Activated CD4-positive, alpha-beta T cell treated with anti-CD3 and anti-CD28 coated beads, Interleukin-2, amount 50 U/mL, for 1 hour (primary cell): ENCODE data around the gene REG3A.

Experiments
- DNase-seq: peaks from one replicate; pipeline ENCODE4 v3.0.0-alpha.2; 2020

The REG3A gene

DNA sequence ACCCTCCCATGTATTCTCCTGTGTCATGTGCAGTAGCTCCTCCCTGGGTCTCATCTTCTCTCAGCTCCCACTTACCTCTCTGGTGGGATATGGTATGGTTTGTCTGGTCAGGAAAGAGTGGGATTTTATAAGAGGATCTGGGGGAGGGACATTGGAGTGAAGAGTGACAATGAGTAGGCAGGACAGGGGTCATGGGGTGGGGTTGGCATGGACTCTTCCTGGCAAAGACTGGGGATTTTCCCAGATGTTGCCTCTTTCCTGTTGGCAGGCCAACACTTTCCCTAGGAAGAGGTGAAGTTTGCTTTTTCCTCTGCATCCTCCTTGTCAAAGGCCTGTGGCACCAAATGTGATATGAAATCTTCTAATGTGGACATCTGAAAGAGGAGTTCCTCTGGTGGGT lies at the start of gene REG3A:
Gene REG3A, minus strand, starts transcription at position 101 of the 400 bp plus-strand sequence. CDS start 348 bp downstream, outside the sequence.
- no peak for DNase-seq

GRCh38 chr2:79200762-79201161 lies 41.2 kb upstream of the REG3A start:
- no peak for DNase-seq

- no peak for DNase-seq
These were observed 32.3 kb upstream of the REG3A start for GRCh38 chr2:79191816-79192215.

DNA sequence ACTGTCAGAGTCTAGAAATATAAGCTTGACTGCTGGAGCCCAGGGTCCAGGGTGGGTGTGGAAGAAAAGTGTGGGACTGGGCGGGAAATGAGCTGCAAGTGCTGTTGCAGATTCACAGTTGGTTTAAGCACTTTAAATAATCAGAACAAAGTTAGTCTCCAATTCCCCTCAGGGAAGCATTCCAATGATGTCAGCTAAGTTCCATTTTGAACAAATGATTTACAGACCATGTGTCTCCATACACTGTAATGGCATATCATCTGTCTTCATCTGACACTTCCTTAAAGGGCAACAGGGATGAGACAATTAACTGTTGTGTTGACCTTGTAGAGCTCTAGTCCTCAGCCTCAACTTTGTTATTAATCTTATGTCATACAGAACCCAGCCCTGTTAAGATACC lies 31.5 kb upstream of the REG3A start:
- DNase-seq = no peak

GRCh38 chr2:79189465-79189864 lies 29.9 kb upstream of the REG3A start:
- no peak for DNase-seq

- DNase-seq = no peak
These were observed 22.1 kb upstream of the REG3A start for GRCh38 chr2:79181617-79182016.

GRCh38 chr2:79180092-79180491 lies 20.5 kb upstream of the REG3A start:
- DNase-seq = no peak

DNA sequence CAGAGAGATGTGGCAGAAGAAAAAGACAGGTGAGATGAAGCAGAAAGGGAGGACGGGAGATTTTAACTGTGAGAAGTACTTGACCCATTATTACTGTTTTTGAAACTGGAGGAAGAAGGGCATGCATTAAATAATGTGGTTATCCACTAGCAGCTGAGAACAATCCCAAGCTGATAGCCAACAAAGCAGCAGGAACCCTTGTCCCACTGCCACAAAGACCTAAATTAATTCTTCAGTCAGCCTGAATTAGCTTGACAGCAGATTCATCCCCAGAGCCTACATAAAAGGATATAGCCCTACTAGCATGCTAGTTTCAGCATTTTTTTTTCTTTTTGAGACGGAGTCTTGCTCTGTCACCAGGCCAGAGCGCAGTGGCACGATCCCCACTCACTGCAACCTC lies 19.5 kb upstream of the REG3A start:
- DNase-seq = no peak

DNA sequence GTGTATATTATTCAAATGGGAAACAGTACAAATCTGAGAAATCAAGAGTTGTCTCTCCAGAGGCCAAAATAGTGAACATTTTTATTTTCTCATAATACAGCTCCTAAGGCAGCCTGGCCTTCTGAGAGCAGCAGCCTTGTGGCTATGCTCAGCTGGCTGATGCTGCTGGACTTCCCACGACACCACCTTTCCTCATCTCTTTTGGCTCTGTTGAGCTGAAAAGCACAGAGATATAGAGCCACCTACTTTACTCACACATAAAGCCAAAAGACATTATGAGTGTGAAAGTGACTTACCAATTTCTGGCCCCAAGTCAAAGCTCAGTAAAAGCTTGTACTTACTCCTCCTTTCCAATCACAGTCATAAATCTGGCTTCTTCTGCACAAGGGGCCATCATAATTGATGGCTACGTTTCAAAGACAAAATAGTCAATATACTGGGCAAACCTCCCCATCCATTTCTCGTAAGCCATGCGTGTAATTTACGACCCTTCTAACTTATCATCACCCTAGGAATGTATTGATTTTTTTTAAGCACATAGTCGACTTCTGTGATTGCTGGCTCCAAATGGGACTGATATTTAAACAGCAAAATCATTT lies 18.6 kb upstream of the REG3A start:
- no peak for DNase-seq

DNA sequence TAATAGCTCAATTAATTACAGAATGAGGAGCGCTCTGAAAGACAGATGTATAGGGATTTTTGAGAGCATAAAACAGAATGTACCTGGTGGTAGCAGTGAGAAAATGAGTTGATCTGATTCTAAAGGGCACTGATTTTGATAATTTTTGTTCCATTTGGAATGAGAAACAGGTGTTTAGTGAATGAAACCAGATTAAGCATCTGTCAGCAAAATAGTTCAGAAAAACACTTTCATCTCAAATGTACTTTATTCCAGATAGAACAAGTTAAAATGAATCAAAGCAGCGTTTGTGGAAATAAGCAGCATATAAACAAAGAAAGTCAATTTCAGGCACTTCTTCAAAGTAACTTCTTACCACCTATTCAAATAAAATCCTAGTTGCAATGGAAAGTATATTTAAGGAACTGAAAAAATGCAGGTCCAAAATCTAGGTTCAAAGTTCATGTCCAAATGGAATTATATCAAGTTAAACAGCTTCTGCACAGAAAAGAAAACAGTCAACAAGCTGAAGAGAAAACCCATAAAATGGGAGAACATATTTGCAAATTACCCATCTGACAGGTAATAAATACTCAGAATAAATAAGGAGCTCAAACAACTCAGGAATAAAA lies 11.9 kb upstream of the REG3A start:
- no peak for DNase-seq

- DNase-seq = no peak
These were observed 3.2 kb upstream of the REG3A start for GRCh38 chr2:79162801-79163200.

DNA sequence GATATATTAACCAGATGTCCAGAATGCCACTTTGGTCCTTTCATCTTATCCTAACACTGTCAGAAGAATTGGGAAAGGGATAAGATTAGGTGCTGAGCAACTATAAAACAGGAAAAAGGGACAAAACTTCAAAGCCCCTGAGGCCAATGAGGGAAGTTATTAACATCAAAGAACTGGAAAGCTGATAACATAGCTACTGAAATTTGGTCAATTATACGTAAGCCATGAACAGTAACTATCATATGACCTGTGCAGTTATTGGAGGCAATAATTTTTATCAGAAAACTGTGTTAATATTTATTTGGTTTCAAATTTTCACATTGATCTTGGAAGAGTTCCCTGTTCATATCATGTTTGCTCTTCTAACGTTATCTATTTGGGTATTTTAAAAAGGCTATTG lies 2.6 kb upstream of the REG3A start:
- DNase-seq = no peak

GRCh38 chr2:79159030-79159429 lies 523 bp downstream of the REG3A start:
- no peak for DNase-seq

DNA sequence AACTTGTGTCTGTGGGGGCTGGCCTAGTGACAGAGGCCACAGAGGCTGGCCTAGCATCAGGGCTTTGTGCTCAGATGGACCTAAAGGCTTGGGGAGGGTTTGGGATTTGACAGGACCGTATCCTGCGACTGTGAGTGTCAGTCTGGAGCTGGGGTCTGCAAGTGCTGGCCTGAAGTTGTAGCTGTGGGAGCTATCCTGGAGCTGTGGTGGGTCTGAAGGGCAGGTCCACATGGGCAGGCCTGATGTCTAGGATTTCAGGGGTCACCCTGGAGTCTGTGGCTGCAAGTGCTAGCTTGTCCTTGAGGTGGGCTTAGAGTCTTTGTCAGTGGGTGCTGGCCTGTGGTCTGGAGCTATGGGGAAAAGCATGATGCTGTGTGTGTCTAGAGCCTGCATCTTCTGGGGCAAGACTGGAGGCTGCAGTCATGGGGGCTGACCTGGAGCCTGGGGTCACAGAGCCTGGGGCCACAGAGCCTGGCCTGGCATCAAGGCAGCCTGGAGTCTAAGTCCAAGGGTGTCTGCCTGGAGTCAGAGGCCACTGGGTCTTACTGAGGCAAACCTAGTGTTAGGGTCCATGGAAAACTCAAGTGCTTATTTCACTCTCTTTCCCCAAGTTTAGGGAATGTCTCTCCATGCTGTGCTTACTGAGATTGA lies 3.6 kb downstream of the REG3A start:
- no peak for DNase-seq

DNA sequence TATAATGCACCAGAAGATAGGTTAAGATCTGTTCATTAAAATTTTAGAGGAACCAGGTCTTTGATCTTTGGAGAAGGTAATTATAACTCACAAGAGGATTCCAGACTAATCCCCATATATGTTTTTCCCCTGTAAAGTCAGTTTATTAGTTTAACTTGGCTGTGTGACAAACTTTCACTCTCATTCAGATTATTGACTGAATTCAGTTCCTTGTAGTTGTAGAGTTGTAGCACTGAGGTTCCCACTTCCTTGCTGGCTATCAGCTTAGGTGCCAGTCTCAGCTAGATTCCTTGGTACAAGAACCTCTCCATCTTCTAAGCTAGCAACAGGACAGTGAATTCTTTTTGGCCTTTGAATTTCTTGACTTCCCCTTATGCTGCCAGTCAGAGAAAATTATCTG lies 20.1 kb downstream of the REG3A start:
- DNase-seq = no peak

DNA sequence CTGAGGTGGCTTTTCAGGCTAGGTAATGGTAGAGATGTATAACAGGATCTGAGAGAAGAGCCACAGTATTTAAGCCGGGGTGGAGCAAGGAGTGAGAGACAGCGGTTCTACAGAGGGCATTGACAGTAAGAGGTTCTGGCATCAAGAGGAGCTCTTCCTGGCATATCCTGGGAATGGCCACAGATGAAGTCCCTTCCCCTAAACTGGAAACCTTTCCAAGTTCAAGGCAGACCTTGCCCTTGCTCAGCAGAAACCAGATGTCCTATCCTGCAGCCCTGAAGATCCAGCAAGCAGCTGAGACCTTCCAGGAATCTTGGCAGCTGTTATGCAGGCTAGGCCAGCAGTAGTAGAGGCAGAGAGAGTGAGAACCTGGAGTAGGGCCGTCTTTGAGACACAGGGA lies 21.2 kb downstream of the REG3A start:
- DNase-seq = no peak

DNA sequence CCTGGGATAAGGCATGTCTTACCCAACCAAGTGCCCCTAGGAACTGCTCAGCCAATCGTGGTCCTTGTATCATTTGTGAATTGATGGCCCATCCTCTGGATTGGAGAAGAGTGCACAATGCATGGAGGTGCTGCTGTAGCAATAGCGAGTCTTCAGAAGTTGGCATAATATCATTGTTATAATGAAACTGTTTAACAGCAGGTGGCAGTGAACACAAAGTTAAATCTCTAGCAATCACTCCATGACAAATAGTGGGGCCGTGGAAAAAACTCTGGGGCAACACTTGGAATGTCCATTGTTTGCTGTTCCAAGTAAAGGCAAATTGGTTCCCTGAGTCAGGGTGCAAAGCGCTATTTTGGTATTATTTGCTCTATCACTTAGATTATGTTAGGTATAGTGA lies 27.9 kb downstream of the REG3A start:
- no peak for DNase-seq

GRCh38 chr2:79129804-79130203 lies 29.7 kb downstream of the REG3A start:
- DNase-seq = no peak

DNA sequence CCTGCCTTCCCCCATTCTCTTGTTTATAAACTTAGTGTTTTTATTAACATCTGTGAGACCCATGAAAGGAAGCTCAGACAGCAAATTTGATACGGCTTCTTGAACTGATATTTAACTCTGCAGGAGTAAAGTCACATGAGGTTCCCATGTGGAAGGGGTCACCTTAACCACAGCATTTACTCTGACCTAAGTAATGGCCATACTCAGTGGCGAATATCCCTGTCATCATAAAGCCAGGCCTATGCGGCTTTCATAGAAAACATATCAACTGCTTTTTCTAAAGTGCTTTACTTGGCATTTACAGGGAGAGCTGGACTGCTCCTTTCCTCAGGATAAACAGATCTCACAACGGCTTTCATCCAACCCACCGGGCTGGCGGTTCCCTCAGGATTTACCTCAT lies 30.3 kb downstream of the REG3A start:
- no peak for DNase-seq

GRCh38 chr2:79128406-79128805 lies 31.1 kb downstream of the REG3A start:
- no peak for DNase-seq

DNA sequence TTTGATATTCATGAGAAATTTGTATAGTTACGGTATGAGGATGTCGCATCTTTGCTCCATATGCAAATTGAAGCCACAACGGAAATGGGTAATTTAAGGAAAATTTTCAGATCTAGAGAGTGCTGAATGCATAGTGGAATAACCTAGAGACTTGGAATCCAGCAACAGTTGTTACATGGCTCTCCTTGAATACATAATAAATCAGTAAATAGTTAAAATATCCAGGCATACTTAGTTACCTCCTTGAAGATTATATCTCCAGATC lies 33.9 kb downstream of the REG3A start:
- DNase-seq = no peak

DNA sequence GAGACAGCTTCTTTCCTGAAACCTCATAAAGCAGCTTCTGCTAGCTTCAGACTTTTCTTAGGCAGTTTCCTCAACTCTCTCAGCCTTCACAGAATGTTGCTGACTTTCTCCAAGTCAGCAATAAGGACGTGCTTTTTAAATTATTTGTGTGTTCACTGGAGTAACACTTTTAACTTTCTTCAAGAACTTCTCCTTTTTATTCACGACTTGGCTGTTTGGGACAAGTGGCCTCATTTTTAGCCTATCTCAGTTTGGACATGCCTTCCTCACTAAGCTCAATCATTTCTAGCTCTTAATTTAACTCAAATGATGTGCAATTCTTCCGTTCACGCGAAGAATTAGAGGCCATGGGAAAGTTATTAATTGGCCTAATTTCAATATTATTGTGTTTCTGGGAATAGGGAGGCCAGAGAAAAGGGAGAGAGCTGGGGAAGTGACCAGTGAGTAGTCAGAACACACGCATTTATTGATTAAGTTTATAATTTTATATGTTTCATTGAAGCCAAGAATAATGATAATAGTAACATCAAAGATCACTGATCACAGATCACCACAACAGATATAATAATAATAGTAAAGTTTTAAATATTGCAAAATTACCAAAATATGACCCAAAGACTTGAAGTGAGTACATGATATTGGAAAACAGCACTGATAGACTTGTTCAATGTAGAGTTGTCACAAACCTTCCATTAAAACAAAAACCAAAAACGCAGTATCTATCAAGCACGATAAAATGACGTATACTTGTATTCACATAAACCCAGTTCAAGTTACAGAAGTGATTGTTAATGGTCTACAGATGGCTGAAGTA lies 34.4 kb downstream of the REG3A start:
- DNase-seq = no peak

DNA sequence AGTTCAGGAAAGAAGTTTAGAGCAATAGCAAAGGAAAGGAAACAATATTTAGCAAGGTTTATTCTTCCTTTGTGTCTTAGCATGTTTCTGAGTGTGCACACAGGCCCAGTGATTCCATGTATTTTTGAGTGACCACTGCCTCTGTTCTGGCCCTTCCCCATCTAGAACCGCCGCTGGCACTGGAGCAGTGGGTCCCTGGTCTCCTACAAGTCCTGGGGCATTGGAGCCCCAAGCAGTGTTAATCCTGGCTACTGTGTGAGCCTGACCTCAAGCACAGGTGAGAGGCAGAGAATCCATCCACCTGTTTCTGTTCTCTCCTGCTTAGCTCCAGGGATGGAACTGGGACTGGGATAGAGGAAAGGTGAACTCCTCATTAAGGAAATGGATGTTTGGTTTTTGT lies 36.9 kb downstream of the REG3A start:
- DNase-seq = no peak

GRCh38 chr2:79120194-79120713 lies 39.3 kb downstream of the REG3A start, which contains the start of gene REG1A:
TSS of gene REG1A (plus strand) at chr2:79120488. CDS start at chr2:79120862, 374 bp downstream.
- no peak for DNase-seq
